Measurements from ENCODE around the gene REG4. TPM values are rescaled to one million over a fixed set of nuclear protein-coding genes. Genes with fewer than 3 reads are reported as not detected.
A peak's percentile ranks its signal among the peaks of the same experiment; 100 is the strongest.

The REG4 gene
- polyA plus RNA-seq, 1 donor = 0.52 TPM

- no peak for DNase-seq
Observed at GRCh38 chr1:119781434-119782210, 29.6 kb downstream of the REG4 start.

DNA sequence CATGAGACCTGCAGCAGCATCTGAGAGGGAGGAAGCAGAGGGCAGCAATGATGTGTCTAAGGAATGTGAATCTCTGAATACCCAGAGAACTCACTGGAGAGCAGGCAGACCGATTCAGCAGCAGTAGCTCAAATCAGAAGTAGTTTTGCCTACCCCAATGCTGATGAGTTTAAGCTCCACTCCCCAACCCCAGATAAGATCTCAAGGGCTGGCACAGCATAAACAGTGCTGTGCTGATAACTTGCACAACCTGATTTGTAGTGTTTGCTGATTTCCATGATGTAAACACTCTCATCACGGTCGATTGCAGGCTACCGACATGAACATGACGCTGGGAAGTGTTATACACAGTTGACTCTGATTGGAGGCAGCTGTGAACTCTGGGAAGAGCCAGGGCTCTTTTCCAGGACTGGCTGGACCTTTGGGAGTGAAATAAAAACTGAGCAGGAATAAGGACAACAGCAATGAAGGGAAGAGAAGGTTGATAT is 31.3 kb downstream of the REG4 start:
- no peak for DNase-seq

GRCh38 chr1:119778886-119779560 is 32.2 kb downstream of the REG4 start:
- no peak for DNase-seq

DNA sequence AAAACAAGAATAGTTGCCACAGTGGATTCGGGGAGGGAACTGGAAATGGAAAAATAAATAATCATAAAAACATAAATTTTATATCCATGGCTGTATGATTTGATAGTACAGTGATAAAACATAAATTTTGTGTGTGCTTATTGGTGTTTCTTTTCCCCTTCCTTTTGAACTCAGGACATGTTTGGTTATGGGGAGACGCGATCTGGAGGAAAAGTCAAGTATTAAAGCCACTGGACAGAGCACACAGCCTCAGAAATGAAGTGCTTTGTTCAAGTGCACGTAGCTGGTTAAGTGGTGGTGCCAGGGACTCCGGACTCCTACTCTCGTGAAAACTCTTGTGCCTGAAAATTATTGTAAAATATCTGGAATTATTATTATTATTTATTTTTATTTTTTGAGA is 32.9 kb downstream of the REG4 start:
- no peak for DNase-seq

GRCh38 chr1:119774746-119775490 is 36.3 kb downstream of the REG4 start:
- no peak for DNase-seq

DNA sequence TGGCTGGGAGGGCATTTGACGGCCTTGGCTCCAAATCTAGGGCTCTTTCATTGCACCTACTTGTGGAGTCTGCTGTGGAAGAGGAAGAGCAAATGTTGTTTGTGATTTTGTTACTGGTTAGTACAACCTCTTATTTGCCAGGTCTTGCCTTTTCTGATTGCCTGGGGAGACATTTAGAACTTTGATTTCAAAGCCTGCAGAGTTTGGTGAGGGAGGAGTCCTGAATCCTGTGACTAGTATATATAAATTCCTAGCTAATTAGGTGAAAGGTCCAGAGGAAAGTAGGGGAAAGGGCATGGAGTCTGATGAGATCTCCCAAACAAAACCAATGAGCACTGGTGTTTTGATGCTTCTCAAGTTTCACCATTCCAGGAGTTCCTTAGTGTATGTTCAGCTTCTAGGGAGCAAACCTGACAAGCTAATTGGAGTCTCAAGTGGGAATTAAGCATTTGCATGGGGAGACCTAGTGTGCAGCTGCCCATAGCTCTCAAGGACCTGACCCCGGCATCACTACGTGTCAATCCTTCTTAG is 37.5 kb downstream of the REG4 start:
- DNase-seq = peak; percentile 68

DNA sequence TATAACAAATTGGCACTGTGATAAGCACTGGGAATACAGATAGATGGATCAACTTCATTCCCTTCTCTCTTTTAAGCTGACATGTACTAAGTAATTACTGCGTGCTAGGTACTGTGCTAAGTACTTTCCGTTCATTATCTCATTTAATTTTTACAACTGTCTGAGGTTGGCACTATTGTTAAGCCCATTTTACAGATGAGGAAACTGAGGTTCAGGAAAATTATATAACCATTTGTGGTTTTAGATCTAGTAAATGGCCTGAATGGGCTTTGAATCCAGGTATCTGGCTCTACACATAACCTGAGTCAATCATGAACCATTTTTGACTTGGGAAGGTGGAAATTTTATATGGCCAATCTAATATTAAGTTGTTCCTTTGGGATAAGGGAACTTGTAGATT is 39.0 kb downstream of the REG4 start:
- DNase-seq = no peak

GRCh38 chr1:119771770-119772169 is 39.5 kb downstream of the REG4 start:
- no peak for DNase-seq

- no peak for DNase-seq
Observed at GRCh38 chr1:119771016-119771415, 40.2 kb downstream of the REG4 start.

- no peak for DNase-seq
Observed at GRCh38 chr1:119768778-119769177, 42.5 kb downstream of the REG4 start, which contains the start of gene HMGCS2. TSS of gene HMGCS2 (minus strand) at chr1:119768905. CDS start at chr1:119768844, 61 bp downstream.

GRCh38 chr1:119767486-119767885 is 43.8 kb downstream of the REG4 start:
- DNase-seq = no peak

DNA sequence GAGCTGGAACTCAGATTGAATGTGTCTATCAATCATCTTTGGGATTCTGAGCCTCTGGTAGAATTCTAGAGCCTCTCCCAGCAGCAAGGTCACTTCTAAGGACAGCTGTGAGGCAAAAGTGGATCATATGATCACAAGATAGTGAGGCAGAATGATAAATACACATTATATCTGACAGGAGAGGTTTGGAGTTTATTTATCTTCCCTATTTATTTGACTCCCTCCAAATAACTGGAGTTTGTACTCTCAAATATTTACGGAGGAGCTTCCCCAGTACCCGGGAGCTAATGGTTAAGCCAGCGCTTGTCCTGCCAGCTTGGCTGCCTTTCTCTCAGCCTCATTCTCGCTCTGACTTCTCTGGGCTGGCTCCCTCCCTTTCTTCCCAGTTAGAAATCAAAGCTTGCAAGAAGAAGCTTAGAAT is 44.9 kb downstream of the REG4 start:
- no peak for DNase-seq

GRCh38 chr1:119764220-119764619 is 47.0 kb downstream of the REG4 start:
- DNase-seq = no peak

DNA sequence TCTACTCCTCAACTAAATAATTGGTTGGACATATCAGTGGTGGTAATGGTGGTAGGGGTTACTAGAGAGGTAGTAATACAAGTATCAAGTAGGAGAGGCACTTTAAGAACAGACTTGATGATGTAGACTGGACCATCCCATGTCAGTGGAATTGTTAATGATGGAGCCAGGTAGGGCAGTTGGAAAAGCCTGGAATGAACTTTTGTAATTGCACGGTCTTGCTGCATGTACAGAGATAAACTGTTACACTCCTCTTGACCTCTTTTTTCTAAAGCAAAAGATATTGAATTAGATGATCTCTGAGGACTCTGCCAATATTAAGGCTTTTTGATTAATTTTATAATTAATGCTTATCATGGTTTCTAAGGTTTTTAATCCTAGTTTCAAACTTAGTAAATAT is 48.3 kb downstream of the REG4 start:
- no peak for DNase-seq

- DNase-seq = no peak
Observed at GRCh38 chr1:119762409-119762808, 48.9 kb downstream of the REG4 start.

GRCh38 chr1:119758584-119758983 is 52.7 kb downstream of the REG4 start:
- no peak for DNase-seq

DNA sequence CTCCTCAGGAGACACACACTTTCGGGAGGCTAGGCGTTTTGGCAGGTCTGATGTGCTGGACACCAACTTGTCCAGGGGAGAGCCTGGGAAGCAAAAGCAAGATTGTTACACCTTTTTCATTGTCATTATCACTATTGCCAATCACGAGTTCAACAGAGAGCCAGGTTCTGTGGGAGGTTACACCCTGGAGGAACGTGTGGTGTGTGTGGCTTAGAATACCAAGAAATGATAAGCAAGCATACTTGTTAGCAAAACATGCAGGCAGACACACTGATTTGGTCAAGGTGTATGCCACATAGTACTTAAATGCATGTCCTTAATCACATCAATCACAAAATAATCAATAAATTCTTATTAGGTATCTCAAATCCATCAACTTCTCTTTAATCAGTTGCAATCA is 58.7 kb downstream of the REG4 start:
- DNase-seq = no peak

DNA sequence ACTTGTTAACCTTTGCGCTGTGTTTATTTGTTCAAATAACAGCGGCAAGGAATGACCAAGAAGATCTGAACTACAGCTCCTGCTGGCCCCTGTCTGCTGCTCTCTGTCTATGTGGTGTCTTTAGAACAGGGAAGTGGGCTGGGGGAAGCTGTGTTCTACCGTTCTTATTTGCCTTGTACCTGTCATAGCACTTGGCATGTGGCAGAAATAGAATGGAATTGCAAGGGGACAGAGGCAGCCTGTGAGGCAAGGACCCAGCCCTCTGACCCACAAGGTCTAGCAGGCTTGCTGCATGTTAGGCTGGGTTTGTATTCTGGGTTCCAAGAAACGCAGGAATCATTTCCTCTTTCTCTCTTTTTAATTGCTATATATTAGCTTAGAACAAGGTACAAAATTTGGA is 63.2 kb downstream of the REG4 start:
- no peak for DNase-seq

GRCh38 chr1:119747451-119747850 is 63.8 kb downstream of the REG4 start:
- no peak for DNase-seq

DNA sequence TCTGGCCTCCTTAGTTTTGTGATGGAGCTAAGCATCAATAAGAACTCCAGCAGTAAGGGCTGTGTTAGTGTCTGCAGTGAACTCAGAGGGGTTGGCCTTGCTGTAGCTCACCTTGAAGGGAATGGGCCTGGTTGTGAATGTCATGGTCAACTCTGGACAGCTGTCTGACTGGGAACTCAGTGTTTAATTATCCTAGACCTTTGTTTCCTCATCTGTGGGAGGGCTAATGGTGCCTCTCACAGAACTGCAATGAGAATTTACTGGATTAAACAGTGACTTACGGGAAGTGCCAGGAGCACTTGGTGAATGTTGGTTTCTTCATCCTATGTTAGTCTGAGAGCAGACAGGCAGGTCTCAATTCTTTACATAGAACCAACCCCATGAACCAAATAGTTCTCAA is 66.2 kb downstream of the REG4 start:
- DNase-seq = no peak

- DNase-seq = no peak
Observed at GRCh38 chr1:119744598-119744942, 66.7 kb downstream of the REG4 start.
